Hematopoietic multipotent progenitor cell treated with erythropoietin and hydrocortisone succinate and interleukin-3 and kit ligand, for 6 days (in vitro differentiated cells): ENCODE results near the gene SLC25A1.
A peak's percentile ranks its signal among the peaks of the same experiment; 100 is the strongest.

ENCODE experiments used
- DNase-seq: peaks from one replicate; pipeline ENCODE4 v3.0.0-alpha.2; 2015

The SLC25A1 gene

GRCh38 chr22:19180234-19180633, 1.7 kb upstream of the SLC25A1 start:
- DNase-seq, result no peak

GRCh38 chr22:19179497-19180048, 1.0 kb upstream of the SLC25A1 start:
- peak; percentile 89 for DNase-seq

GRCh38 chr22:19178065-19178656, 375 bp downstream of the SLC25A1 start:
- DNase-seq, result peak; percentile 66

GRCh38 chr22:19177164-19178064, 1.1 kb downstream of the SLC25A1 start:
- no peak for DNase-seq

GRCh38 chr22:19176732-19177131, 1.8 kb downstream of the SLC25A1 start:
- DNase-seq, result no peak

GRCh38 chr22:19176175-19176643, 2.3 kb downstream of the SLC25A1 start:
- no peak for DNase-seq

- DNase-seq, result no peak
These were observed 2.8 kb downstream of the SLC25A1 start for GRCh38 chr22:19175602-19176174.

- no peak for DNase-seq
These were observed 3.4 kb downstream of the SLC25A1 start for GRCh38 chr22:19175026-19175601.

- DNase-seq, result no peak
These were observed 4.2 kb downstream of the SLC25A1 start for GRCh38 chr22:19174106-19175025.

- peak; percentile 78 for DNase-seq
These were observed 5.2 kb downstream of the SLC25A1 start for GRCh38 chr22:19173047-19174035.

- no peak for DNase-seq
These were observed 6.1 kb downstream of the SLC25A1 start for GRCh38 chr22:19172213-19173046.

- no peak for DNase-seq
These were observed 8.6 kb downstream of the SLC25A1 start for GRCh38 chr22:19169947-19170318.

GRCh38 chr22:19169002-19169946, 9.3 kb downstream of the SLC25A1 start:
- DNase-seq, result no peak

GRCh38 chr22:19168088-19168890, 10.2 kb downstream of the SLC25A1 start:
- no peak for DNase-seq

- no peak for DNase-seq
These were observed 11.2 kb downstream of the SLC25A1 start for GRCh38 chr22:19167106-19167869.

- no peak for DNase-seq
These were observed 12.1 kb downstream of the SLC25A1 start for GRCh38 chr22:19166421-19166820.

GRCh38 chr22:19164425-19164824, 14.1 kb downstream of the SLC25A1 start:
- no peak for DNase-seq
